GM19239 (cell line): ENCODE measurements around the gene EIF4B.
"Not testable (repeated sequence)": the region's sequence is repeated elsewhere in the genome, so short reads cannot be mapped to it uniquely, and the experiment has no call there.

Experiments used
- DNase-seq: peaks from one replicate; pipeline ENCODE4 v3.0.0; 2011; ENCODE audit warnings: low spot score; ENCODE audit not compliant: insufficient read length
- FAIRE-seq: peaks from 2 replicates; lab custom pipeline; 2011; peaks lifted over from hg19 to GRCh38; lab: Jason Lieb, UNC

The EIF4B gene

DNA sequence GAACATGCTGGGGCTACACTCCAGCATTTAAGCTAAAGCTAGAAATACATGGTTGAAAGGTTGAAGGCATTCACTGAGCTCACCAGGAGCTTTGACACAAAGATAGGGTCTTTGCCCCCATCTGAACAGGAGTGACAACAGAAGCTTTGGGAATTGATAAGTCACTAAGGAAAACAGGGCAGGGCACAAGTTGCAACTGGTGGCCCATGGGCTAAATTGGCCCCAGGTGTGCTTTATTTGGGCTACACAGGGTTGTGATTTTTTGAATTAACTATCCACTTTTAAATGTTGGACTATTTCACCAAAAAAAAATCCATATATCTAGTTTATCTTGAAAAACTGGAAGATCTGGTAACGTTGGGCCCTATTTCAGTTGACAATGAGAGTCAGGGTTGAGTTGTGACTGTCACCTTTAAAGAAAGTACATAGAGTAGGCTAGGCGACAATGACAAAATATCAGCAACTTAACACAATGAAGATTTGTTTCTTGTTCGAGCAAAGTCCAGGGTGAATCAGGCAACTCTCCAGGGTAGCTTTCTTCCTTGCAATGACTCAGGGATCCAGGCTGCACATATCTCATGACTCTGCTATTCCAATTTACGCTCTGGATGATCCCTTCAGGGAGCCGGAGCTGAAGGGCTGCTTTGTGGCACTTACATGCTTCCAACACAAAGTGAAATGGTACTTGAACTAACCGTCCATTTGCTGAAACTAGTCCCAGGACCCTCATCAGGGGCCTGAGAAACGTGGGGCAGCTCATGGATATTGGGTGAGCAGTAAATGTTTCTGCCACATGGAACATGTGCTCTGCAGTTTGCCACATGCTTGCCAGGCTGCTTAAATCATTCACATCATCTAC, 13.3 kb upstream of the EIF4B start:
- DNase-seq, result no peak
- FAIRE-seq, result no peak

DNA sequence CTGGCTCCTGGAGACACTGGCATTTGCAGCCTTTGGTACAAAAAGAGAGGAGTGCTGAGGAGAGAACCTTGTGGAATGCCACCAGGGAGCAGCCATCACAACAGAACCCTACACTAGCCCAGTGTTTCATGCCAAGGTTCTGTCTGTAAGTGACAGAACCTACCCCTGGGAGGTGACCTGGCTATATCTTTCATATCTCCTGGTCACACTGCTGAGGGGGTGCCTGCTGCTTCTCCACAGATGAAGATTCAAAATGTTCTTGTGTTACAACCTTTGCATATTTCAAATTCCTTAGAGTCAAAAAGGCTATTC, 12.7 kb upstream of the EIF4B start:
- FAIRE-seq (no peak), DNase-seq (no peak)

DNA sequence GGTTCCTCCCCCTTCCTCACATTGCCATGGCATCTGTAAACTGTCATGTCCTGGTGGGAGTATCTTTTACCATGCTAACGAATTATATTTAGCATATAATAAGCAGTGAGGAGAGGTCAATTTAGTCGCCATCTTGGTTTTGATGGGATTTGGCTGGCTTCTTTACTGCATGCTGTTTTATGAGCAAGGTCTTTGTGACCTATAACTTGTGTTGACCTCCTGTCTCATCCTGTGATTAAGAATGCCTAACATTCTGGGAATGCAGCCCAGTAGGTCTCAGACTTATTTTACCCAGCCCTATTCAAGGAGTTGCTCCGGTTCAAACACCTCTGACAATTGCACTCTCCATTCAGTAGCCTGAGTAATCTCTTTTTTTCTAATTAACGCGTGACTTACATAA, 2.1 kb upstream of the EIF4B start:
- DNase-seq, result no peak
- FAIRE-seq, result no peak

DNA sequence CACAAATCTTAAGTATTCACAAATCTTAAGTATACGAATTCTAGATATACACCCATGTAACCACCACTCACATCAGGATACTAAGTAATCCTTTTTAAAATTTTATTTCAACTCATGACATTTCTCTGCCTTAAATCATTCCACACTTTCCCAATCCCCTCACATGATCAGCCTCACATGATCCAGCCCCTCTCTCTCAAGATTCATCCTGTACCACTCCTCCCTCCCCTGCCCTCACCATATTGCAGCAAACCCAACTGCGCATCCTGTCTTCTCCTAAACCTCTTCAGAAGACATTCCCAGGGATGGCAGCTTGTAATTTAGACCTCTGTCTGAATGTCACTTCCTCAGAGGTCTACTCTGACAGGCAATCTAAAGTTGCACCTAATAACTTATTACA, 1.7 kb upstream of the EIF4B start:
- DNase-seq, result no peak
- FAIRE-seq, result no peak

DNA sequence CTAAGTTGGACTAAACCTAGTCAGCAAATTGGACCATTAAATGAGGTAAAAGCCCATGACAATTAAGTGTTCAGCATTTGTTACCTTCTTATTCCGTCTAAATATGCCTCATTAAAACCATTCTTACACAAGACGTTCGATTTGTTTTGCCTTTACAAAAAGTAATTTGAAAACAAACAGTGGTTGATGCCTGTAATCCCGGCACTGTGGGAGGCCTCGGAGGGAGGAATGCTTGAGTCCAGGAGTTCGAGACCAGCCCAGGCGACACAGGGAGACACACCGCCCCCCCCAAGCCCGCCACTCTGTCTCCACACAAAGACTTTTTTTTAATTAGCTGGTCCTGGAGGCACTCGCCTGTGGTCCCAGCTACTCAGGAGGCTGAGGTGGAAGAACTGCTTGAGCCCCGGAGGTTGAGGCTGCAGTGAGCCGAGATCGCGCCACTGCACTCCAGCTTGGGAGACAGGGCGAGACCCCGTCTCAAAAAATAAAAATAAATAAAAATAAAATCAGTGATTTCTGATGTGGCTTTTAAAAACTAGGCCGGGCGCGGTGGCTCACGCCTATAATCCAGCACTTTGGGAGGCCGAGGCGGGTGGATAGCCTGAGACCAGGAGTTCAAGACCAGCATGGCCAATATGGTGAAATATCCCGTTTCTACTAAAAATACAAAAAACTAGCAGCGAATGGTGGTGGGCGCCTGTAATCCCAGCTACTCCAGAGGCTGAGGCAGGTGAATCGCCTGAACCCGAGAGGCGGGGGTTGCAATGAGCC, 856 bp upstream of the EIF4B start:
- FAIRE-seq (no peak), DNase-seq (no peak)

DNA sequence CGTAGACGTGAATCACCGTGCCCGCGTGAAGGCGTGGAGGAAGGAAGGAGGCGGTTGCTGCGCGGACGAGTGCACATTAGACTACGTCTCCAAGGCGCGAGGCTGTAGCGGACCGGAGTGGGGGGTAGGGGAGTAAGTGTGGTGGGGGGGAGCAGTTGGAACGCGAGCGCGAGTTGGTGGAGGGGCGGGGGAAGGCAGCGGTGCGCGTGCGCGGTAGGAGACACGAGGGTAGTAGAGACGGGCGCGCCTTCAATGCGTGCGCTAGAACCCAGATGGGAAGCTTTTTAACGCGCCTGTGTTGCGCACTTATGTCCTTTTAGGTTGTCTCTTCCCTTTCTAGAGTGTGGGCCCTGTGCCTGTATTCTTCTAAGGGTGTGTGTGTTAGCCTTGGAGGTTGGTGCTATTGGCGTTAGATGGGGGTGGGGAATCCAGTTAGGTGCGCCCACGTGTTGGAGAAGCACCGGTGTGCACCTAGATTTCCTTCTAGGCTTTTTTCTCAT, 604 bp downstream of the EIF4B start:
- DNase-seq, result peak; percentile 36
- FAIRE-seq, result peak; percentile 75

DNA sequence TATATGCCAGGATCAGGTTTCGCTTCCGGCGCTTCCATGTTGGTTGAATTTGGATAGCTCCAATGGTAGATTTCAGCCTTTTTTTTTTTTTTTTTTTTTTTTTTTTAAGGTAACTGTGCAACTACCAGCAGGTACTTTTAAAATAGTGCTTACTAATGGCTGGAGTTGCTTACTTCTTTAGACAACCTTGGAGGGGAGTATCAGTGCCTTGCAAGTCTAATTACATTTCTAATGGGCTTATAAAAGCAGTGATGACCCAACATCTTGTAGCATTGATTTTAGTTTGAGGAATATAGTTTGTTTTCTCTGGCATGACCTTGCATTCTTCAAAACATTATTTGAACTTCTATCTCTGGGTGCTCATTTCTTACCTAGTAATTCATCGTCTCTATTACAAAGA, 1.1 kb downstream of the EIF4B start:
- FAIRE-seq, result no peak
- no peak for DNase-seq

DNA sequence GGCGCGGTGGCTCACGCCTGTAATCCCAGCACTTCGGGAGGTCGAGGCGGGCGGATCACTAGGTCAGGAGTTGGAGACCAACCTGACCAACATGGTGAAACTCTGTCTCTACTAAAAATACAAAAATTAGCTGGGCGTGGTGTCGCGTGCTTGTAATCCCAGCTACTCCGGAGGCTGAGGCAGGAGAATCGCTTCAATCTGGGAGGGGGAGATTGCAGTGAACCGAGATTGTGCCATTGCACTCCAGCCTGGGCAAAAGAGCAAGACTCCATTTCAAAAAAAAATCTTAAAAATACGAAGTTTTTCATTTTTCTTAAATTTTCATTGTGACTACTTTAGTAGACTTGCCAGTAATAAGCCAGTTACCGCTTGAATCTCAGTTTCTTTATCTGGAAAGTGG, 2.5 kb downstream of the EIF4B start:
- not testable (repeated sequence) for FAIRE-seq, DNase-seq

DNA sequence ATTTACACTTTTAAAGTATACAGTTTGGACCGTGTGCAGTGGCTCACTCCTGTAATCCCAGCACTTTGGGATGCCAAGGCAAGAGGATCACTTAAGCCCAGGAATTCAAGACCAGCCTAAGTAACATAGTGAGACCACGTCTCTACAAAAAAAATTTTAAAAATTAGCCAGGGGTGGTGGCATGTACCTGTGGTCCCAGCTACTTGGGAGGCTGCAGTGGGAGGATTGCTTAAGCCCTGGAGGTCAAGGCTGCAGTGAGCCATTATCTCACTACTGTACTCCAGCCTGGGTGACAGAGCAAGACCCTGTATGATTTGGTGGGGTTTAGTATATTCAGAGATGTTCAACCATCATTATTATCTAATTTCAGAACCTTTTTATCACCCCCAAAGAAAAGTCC, 4.7 kb downstream of the EIF4B start:
- no peak for DNase-seq
- no peak for FAIRE-seq

DNA sequence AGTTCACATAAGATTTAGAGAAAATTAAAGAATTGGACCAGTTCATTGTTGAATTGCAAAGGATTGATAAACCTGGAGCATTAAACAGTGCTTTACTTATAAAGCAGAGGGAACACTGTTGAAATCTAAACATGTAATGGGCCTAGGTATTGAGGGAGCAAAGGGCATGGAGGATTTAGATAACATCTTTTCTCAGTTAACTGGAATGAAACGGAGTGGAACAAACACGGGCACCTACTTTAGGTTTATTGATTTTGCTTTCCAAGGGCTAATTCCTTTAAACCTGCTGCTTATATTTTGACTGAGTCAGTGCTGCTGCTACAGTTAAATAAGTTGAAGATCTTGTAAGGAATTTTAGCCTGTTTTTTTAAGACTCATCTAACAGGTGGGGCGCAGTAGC, 5.6 kb downstream of the EIF4B start:
- no peak for FAIRE-seq

DNA sequence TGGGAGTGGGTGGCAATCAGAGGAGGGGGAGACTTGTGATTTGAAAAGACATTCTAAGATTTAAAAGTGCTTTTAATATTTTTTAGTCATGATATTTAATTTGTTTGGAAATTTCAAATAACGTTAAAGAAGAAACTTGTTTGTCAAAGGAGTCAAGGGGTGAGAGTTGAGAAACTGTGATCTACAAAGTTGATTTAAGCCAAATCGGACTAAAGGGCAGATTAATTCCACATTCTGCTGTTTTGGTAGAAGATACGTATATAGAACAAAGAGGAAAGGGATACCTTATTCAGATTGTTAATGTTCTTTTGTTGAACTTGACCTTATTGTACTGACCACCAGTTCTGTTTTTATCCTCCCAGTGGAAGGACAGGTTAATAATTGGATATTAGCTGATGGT, 6.7 kb downstream of the EIF4B start:
- FAIRE-seq, result no peak
- DNase-seq, result no peak

More for the DNA sequence above, 5.6 kb downstream of the EIF4B start:
- no peak for DNase-seq

DNA sequence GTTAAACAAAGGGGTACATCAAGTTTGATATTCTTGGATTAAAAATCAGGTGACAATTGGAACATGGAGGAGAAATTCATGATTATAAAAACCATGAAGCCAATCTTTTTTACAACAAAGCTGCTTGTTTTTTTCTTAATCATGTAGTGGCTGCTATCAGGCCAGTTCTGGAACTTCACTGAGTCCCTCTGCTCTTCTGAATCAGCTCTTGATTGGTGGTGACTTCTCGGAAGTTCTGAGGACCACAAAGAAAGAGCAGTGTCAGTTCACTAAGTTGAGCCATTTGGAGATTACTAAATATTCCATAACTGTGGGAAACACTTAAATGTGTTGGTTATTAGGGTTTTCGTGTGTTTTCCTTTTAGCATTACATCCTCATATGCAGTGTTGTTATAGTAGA, 8.5 kb downstream of the EIF4B start:
- DNase-seq (no peak), FAIRE-seq (no peak)

DNA sequence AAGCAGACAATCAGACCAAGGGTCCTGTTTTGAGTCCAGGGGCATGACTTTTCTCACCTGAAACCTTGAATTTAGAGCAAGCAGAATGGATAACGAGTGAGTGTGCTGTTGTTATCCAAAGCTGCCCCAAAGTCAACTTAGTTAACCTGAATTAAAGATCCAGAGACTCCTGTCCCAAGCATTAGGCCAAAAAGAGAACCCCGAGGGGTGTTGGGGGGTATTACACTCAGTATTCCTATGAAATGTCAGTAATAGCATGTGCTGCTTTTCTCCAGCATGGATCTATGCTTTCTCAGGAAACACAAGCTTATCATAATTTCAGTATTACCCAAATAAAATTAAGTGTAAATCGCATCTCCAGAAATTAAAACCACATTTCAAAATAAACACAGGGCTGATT, 19.0 kb downstream of the EIF4B start:
- FAIRE-seq (no peak), DNase-seq (no peak)

DNA sequence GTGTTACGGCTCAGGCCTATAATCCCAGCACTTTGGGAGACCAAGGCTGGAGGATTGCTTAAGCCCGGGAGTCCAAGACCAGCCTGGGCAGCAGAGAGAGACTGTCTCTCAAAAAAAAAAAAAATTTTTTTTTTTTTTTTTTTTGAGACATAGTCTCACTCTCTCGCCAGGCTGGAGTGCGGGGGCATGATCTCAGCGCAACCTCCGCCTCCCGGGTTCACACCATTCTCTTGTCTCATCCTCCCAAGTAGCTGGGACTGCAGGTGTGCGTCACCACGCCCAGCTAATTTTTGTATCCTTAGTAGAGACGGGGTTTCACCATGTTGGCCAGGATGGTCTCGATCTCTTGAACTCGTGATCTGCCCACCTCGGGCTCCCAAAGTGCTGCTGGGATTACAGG, 20.8 kb downstream of the EIF4B start:
- not testable (repeated sequence) for FAIRE-seq, DNase-seq

DNA sequence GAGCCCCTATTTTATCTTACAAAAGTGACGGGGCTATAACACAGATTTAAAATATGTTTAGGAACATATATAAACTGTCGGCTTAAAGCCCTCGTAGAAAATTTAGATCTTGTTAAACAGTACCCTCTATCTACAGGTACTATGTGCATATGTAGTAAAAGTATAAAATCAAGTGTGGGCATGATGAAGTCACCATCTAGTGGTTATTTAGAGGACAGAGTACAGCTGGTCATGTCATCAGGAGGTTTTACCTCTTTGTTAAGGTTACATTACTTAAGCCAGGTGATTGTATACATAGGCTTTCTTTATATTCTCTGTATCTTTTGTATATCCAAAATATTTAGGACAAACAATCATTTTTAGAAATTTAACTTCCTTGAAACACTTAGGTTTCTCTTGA, 25.4 kb downstream of the EIF4B start:
- FAIRE-seq, result no peak

DNA sequence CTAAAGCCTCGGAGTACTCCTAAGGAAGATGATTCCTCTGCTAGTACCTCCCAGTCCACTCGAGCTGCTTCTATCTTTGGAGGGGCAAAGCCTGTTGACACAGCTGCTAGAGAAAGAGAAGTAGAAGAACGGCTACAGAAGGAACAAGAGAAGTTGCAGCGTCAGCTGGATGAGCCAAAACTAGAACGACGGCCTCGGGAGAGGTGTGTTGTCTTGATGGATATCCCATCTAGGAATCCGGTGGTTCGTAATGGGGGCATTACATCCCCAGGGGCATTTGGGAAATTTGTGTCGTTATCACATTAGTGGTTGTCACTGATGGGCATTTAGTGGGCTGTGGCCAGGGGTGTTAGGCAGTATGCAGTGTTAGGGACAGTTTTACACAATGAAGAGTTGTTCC, 27.6 kb downstream of the EIF4B start:
- FAIRE-seq, DNase-seq: not testable (repeated sequence)

More for the DNA sequence above, 25.4 kb downstream of the EIF4B start:
- no peak for DNase-seq

DNA sequence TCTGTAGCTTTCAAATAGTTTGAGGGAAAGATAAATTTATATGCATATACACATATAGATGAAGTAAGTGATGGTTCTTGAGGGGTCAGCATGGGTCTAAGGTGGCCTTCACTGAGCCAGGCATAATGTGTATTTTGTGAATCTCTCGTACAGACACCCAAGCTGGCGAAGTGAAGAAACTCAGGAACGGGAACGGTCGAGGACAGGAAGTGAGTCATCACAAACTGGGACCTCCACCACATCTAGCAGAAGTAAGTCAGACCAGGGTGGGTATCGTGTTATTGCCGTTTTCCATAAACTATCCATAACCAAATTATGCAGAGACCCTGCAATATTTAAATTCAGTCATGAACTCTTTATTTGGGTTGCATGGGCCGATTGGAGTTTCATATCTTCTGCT, 28.2 kb downstream of the EIF4B start:
- FAIRE-seq (no peak), DNase-seq (no peak)

DNA sequence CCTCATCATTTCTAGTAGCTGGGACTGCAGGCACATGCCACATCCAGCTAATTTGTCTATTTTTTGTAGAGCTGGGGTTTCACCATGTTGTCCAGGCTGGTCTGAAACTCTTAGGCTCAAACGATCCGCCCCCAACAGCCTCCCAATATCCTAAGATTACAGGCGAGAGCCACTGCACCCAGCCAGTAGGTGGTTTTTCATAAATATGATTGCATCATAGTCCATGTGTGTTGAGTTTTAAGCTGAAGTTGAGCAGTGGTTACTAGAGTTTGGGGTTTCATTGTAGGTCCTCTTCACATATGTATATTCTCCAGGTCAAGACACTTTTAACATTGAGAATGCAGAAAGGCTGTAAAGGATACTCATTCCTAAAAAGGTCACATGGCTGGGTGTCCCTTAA, 30.5 kb downstream of the EIF4B start:
- FAIRE-seq, result no peak

DNA sequence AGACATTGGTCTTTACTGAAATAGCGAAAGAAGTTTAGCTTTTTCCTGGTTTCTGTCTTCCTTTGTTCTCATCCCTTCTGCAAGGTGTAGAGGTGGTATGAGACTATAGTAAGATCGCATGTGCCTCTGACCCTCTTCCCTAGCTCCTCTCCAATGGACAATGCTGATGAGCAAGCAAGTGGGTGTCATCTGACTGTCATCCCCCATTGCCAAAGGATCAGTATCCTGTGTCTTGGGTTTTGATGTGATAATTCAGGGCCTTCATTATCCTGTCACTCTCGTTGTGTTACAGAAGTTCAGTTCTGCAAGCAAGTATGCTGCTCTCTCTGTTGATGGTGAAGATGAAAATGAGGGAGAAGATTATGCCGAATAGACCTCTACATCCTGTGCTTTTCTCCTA, 33.6 kb downstream of the EIF4B start:
- DNase-seq (no peak), FAIRE-seq (no peak)

More for the DNA sequence above, 30.5 kb downstream of the EIF4B start:
- DNase-seq, result no peak

DNA sequence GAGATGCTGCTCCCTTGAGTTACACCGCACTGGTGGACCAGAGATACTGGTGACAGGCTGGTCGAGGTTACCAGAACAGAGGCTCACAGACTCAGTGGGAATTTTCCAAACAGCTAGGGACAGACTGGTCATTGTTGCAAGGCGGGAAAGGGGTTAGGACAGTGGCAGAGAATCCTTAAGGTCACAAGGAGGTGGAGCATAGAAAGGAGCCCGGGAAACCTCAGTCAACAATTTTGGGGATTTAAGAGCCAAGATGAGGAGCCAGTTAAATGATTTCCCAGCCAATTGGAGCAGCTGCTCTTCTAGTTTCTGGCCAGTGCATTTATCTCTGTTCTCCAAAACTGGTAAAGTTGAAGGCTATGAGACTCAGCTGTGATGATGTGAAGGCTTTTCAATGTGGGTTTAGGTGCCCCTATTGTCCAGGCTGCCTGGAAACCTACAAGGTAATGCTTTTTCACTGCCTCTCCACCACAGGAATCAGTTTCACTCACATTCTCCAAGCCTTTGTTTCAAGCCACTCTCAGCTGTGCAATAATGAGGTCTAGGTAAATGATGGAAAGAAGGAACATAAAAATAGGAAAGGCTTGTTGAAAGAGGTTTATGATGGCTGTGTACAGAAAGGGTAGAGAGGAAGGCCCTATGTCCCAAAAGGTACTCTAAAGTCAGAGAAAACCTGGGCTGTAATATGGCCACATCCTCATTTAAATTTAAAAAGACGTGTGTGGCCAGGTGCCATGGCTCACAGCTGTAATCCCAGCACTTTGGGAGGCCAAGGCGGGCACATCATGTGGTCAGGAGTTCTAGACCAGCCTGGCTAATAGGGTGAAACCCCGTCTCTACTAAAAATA, 36.6 kb downstream of the EIF4B start:
- DNase-seq (no peak), FAIRE-seq (no peak)
